Measurements from ENCODE around the gene GJE1.

DNA sequence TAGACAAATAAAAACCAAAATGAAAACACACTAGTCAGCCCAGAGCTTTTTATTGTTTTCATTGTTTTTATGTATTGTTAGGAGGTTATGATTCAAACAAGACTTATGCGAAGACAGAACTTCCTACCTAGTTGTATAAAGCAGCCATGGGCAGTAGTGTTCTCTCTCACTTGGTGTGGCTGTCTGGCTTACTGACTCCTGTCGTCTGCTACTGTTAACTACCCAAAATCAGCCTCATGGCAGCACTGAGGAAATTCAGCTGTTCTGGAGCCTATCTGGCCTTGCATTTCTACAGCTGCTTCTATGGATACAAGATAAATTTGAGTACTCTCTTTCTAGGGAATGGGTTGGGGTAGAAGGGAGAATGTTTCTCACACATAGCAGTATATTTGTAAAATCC lies 34.8 kb downstream of the GJE1 start:
- TF ChIP-seq CTCF (IDR thresholded peaks at IDR 0.05) (no peak), POLR2A (IDR thresholded peaks at IDR 0.05) (no peak)
